T follicular helper cell (primary cell): Measurements from ENCODE around the gene DCAF6.
"Not testable (repeated sequence)": the region's sequence is repeated elsewhere in the genome, so short reads cannot be mapped to it uniquely, and the experiment has no call there.

Experiments used
- DNase-seq: peaks from one replicate; pipeline ENCODE4 v3.0.0-alpha.2; 2020; ENCODE audit warnings: low read depth

DCAF6 gene

GRCh38 chr1:168031627-168032026, 95.1 kb downstream of the DCAF6 start:
- DNase-seq = no peak

DNA sequence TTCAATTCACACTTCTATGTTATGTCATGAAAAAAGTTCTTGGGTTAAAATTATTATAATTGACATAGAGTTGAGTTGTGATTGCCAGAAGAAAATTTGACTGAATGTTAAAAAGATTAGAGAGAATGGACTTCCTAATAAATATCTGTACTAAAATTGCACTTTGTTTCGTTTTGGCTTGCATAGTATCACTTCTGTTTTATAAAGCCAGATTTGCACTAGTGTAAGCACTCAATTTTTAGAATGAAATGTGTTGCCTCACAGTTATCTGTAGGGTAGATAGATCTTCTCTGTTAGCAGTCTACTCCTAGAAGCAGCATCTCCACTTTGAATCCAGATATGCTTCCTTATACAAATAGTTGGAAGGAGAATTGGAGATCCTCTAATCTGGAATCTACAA, 95.5 kb downstream of the DCAF6 start:
- DNase-seq = no peak

- DNase-seq = no peak
Measured at GRCh38 chr1:168035345-168035744, 98.9 kb downstream of the DCAF6 start.

DNA sequence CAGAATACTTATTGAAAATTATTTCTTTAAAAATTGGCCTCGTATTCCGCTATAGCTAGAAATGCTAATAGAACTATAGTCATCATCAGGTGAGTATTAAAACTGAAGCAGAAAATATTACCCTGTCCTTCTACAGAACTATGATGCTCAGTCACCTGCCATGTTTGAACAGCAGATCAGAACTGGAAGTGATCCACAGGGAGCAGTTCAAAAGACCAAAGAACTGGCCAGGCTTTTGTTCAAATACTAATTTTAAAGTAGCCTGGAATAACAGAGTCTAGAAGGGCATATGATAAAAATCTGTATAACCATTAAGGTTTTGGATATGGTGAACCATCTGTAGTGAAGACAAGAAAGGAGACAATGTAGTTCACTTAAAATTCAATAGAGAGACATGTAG, 105.9 kb downstream of the DCAF6 start:
- no peak for DNase-seq

GRCh38 chr1:168045311-168045710, 108.8 kb downstream of the DCAF6 start:
- no peak for DNase-seq

- DNase-seq = no peak
Measured at GRCh38 chr1:168050307-168050706, 113.8 kb downstream of the DCAF6 start.

- DNase-seq = no peak
Measured at GRCh38 chr1:168050880-168051279, 114.4 kb downstream of the DCAF6 start.

DNA sequence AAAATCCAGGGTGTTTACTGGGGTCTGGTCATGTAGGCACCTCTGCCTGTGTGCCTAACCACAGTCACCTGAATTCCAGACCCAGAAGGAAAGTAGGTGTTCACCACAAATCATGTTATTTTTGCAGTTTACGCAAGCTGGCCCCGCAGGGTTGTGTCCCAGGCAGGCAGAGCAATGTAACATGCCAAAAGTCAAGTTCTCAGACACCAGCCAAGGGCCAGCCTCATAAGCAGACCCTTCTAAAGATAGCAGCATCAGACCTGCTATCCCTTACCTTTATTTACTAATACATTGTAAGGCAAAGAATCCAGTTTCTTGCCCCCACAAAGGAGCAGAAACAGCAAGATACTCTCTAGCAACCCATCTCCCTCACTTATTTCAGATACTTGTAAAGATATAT, 117.2 kb downstream of the DCAF6 start:
- no peak for DNase-seq

DNA sequence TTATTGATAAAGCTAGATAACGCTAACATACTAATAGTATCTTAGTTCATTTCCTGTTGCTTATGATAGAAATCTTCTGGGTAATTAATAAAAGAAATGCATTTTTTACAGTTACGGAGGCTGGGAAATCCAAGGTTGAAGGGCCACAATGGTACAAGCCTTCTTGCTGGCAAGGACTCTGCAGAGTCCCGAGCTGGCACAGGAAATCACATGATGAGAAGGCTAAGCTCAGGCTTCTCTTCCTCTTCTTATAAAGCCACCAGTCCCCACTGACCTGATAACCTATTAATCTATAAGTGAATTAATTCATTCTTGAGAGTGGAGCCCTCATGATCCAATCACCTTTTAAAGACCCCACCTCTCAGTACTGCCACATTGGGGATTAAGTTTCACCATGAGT, 117.6 kb downstream of the DCAF6 start:
- no peak for DNase-seq

DNA sequence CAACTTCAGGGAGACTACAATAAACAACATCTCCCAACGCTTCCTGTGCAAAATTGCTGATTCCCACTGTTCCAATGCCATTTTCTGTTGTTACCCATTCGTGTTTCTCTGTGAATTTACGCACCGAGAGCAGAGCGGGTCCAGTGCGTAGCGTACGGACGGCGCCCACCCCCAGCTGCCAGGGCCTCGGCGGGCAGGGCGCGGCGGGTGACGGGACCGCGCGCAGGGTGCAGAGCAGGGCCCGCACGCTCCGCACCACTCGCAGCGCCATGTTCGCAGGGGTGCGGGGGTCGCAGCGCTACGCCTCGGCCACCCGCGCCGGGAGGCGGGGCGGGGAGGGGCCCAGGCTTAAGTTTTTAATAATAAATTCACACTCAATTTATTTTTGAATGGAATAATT, 119.7 kb downstream of the DCAF6 start:
- not testable (repeated sequence) for DNase-seq

DNA sequence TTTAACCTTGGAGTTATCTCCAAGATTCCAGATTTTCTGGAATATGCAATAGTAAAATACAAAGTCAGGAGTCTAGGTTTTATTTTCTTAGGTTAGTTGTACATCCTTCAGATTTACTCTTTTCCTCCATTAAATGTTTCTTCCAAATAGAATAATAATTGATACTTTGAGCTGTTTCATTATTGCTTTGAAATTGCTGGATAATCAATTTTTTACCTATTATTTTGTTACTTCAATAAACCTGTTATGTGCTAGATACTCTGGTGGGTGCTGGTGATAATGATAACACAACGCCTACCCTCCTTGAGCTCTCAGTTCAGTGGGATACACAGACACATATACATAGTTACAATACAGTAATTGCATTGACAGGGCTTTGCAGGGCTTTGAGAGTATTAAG, 120.9 kb downstream of the DCAF6 start:
- DNase-seq = no peak

DNA sequence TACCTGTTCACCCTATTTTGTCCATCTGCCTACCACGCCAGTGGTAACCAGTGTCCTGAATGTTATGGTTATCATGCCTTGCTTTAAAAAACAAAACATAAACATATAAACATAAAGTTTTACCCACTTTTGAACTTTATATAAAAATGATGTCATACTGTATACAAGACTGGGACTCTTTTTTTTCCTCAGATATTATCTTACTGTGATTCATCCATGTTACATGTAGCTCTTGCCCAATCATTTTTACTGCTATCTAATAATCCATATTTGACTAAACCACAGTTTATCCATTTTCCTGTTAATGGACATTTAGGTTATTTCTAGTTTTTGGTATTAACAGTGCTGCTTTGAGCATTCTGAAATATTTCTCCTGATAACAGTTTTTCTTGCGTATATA, 121.4 kb downstream of the DCAF6 start:
- no peak for DNase-seq

- no peak for DNase-seq
Measured at GRCh38 chr1:168064216-168064615, 127.7 kb downstream of the DCAF6 start.

DNA sequence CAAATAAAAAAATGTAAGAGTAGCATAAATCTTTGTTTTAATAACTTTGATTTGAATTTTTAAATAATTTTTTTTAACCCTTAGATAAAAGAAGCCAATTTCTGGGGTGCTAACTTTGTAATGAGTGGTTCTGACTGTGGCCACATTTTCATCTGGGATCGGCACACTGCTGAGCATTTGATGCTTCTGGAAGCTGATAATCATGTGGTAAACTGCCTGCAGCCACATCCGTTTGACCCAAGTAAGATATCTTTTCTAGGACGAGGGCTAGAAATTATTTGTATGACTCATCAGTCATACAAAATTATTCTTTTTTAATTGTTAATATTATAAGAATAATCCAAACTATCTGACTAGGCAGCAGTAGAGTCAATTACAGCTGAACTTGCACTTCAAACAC, 129.0 kb downstream of the DCAF6 start:
- no peak for DNase-seq

GRCh38 chr1:168069384-168069783, 132.9 kb downstream of the DCAF6 start:
- DNase-seq = no peak

GRCh38 chr1:168079761-168080160, 143.3 kb downstream of the DCAF6 start:
- no peak for DNase-seq

GRCh38 chr1:168081373-168082007, 145.0 kb downstream of the DCAF6 start:
- no peak for DNase-seq

DNA sequence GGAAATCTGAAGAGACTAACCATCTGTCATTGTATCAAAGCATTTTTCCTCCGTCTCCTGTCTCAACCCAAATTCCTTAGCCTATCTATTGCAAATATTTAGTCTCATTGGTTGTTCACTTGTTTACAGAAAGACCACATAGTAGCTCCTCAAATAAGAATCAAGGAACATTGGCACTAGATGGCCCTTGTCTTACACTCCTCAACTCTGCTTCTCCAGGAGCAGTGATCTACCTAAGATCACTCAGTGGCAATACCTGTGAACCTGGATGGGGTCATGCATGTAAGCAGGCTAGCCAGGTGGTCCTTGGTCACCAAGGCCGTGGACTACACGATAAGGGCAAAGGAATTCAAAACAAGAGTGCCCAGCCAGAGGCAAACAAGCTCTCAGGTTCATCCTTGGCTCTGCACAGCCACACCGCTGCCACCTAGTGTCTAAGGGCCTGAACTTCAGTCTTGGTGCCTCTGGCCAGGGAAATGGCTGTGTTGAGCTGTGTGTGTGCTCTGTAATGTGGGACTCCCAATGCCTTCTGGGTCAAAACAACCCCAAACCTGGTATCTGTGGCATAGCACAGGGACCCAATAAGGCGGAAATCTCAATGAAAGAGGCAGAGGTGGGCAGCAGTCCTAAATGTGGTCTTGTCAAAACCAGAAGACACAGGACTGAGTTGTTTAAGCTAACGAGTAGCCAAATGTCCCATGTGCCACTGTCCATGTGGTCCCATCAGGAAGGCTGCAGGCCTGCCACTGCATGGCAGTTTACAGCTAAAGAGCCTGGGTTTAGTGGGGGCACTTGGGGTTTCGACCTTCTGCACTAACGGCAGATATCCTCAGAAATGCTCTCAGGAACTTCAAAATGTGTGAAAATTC, 145.8 kb downstream of the DCAF6 start:
- peak; percentile 39 for DNase-seq

- DNase-seq = no peak
Measured at GRCh38 chr1:168083456-168084325, 147.2 kb downstream of the DCAF6 start.

DNA sequence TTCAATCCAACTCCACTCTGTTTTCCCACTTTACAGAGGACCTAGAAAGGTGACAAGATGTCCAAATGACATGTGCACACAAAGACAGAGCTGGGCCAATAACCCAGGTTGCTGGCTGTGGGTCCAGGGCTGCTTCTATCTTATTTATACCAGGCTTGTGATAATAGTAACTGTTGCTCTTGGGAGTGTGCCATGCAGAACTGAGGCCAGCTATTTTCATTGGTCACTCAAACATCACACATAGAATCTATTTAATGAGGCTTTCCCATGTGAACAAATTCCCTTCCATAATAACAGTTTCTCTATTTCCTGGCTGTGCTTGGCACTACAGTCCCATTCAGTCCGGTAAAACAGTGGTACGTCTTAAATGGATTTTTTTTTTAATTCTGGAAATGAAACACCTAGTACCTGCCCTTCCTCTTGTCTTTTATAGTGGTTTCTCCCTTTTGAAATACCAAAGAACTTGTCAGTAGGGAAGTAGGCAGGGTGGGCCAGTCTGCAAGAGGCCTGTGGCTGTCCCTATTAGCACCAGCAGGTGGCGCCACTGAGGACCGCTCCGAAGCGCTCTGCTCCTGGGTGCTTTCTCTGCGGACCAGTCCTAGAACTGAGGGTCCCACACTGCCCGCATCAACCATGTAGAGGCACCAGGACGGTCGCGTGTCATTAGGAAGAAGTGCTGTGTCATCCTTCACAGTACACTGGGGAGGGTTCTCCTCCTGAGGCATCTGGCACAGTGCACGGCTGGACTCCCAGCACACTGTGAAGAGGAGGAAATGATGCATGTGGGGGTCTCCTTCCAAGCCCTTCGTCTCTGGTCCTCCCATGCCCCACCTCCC, 148.1 kb downstream of the DCAF6 start:
- DNase-seq = peak; percentile 35

GRCh38 chr1:168085401-168085872, 149.0 kb downstream of the DCAF6 start:
- no peak for DNase-seq

- no peak for DNase-seq
Measured at GRCh38 chr1:168086438-168086837, 150.0 kb downstream of the DCAF6 start.
